Activated T-cell treated with anti-CD3 and anti-CD28 coated beads for 24 hours (primary cell): Measurements from ENCODE around the gene TGOLN2.
"Not testable (repeated sequence)": the region's sequence is repeated elsewhere in the genome, so short reads cannot be mapped to it uniquely, and the experiment has no call there.

Experiments
- DNase-seq: peaks from one replicate; pipeline ENCODE4 v3.0.0-alpha.2; 2020; ENCODE audit warnings: low read depth

The TGOLN2 gene

GRCh38 chr2:85340034-85340892 lies 12.5 kb upstream of the TGOLN2 start:
- DNase-seq, result no peak

DNA sequence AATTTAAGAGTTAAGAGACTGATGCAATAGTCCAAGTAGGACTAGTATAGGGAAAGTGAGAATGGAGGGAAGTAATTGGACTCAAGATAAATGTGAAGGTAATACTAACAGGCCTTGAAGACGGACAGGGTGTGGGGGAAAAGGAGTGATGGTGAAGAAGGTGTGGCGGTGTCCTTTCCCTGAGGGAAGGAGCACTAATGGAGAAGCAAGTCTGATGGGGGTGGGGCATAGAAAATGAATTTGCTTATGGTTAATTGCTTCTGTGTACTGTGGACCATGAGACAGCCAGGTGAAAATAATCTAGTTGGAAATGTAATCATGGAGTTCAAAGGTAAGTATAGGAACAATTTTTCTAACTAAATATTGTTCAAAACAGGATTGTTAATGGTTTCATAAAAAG lies 7.1 kb upstream of the TGOLN2 start:
- DNase-seq, result no peak

GRCh38 chr2:85333877-85334276 lies 6.1 kb upstream of the TGOLN2 start:
- DNase-seq, result not testable (repeated sequence)

GRCh38 chr2:85330839-85331636 lies 3.2 kb upstream of the TGOLN2 start:
- DNase-seq, result no peak

GRCh38 chr2:85329701-85330100 lies 1.9 kb upstream of the TGOLN2 start:
- not testable (repeated sequence) for DNase-seq

DNA sequence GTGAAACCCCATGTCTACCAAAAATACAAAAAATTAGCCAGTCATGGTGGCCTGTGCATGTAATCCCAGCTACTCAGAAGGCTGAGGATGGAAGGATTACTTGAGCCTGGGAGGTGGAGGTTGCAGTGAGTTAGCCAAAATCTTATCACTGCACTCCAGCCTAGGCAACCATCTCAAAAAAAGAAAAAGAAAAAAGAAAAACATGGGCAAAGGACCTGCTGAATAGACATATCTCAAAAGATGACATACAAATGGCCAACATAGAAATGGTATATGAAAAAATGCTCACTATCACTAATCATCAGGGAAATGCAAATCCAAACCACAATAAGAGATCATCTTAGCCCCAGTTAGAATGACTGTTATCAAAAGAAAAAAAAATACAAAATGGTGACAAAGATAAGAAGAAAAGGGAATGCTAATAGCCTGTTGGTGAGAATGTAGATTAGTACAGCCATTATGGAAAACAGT lies 1.4 kb upstream of the TGOLN2 start:
- no peak for DNase-seq

- DNase-seq, result peak; percentile 23
Observed at GRCh38 chr2:85327160-85327821, 498 bp downstream of the TGOLN2 start.

DNA sequence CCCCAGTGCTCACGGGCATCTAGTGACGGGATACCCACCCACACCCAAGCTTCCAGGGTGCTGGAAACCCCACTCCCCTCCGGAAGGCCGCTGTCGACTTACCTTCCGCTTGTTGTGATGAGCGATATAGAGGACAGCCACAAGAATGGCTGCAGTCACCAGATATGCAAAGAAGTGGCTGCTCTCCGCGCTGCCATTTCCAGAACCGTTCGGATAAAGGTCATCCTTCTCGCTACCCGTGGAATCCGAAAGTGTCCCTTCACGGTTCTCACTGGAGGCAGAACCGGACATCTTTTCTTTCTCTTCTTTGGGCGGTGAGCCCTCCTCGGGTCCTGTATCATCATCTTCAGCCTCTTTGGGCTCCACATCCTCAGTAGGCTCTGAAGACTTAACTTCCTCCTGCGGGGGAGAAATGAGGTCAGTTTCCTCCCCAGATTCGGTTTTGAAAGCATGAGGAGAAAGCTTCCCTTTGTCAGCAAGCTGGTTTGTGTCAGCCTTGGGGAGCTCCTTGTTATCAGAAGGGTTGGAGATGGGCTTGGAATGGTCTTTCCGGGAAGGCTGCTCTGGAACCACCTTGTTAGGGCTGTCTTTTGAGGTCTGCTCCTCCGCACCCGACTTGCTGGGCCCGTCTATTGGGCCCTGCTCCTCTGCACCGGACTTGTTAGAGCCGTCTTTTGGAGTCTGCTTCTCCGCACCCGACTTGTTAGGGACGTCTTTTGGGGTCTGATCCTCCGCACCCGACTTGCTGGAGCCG lies 1.2 kb downstream of the TGOLN2 start:
- peak; percentile 26 for DNase-seq

DNA sequence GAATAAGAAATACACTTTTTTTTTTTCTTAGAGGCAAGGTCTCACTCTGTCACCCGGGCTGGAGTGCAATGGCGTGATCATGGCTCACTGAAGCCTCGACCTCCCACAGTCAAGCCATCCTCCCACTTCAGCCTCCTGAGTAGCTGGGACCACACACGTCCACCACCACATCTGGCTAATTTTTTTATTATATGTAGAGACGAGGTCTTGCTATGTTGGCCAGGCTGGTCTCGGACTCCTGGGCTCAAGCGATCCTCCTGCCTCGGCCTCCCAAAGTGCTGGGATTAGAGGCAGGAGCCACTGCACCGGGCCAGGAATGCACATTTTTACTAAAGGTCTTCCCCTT lies 2.4 kb downstream of the TGOLN2 start:
- DNase-seq, result no peak

DNA sequence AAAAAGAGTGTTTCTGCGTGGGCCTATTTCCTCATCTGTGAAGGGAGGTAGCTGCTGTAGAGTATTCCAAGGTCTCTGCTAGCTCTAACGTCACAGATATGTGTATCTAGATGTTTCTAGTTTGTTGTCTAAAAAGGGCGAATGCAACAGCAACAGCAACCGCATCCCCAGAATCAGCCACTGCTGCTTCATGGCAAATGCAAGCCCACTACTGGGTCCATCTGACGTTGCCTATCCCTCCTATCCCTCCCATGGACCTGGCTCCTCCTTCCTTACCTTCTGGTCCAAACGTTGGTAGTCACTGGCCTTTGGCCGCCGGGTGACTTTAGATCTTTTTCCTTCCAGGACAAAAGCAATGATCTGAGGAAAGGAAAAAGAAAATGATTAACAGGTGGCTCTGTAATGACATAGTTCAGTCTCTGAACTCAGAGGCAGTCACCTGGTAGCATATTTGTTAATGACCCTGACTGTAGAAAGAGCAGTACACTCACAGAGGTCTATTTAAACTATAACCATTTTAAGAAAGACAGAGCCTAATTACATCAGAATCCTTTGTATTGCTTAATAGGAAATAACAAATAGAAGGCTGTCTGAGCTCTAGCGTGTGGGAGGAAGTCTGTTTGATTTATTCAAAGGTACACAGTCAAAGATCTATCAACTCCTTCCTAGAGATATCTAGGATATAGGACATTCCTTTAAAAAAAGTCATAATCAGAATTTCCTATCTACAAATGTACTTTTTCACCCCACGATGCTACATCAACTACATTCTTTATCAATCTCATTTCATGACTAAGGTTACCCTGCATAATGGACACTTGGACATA lies 2.9 kb downstream of the TGOLN2 start:
- no peak for DNase-seq

DNA sequence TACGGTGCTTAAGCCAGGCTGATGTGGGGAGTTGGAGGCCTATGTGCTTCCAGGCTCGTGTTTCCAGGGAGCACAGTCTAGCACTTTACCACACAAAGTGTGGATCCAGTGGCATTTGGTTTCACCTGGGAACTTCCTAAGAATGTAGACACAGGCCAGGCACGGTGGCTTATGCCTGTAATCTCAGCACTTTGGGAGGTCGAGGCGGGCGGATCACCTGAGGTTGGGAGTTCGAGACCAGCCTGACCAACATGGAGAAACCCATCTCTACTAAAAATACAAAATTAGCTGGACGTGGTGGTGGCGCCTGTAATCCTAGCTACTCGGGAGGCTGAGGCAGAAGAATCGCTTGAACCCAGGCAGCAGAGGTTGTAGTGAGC lies 3.8 kb downstream of the TGOLN2 start:
- DNase-seq, result not testable (repeated sequence)

- no peak for DNase-seq
Observed at GRCh38 chr2:85323351-85323987, 4.3 kb downstream of the TGOLN2 start.

- DNase-seq, result no peak
Observed at GRCh38 chr2:85319796-85320195, 8.0 kb downstream of the TGOLN2 start.

DNA sequence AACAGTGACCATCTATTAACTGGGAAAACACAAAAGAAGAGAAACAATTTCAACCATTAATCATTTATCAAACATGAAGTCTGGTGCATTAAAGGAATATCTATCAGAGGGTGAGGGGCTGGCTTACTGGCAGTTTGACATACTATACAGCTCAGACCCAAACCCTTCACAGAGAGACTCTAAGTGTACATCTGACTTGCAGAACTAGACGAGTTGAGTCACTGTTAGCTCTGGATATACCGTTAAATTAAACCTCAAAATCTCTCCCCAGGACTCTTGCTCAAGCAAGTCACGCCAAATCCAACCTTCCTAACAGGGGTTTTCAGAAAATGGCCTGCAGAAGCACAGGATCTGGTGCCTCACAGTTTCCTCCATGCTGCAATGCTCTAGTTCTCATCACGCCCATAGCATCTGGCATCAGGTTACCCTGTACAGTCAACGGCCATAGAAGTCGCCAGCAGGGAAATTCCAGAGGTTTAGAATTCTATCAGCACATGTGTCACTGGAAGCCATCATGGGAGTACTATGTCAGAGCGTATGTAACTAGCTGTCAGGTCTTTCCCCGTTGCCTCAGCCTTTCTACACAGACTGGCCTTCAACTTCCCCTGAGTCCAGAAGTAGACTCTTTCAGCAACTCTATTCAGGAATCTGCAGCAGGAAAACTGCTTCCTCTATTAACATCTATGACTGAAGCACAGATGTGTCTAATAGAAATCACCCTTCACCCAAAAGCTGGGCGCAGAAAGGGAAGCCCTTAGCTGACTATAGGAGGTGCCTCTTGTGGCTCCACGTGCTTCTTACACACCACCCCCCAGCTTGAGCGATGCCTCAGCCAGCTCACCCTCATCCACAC lies 9.3 kb downstream of the TGOLN2 start:
- peak; percentile 36 for DNase-seq

DNA sequence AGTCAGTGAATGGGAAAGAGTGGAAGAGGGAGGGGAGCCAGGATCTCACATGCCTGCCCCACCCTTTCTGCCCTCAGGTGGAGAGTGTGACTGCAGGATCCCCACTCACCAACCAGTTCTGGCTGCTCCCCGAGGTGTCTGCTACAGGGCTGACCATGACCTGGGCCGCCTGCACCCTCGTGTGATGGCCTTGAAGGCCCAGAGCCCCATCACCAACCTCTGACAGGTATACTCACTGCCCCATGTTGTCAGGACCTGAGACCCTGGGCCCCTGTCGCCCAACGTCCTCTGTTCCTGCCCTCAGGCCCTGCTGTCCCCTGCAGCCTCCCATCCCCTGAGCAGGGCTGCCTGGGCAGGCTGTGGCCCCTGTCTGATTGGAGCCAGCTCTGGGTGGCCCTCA lies 11.9 kb downstream of the TGOLN2 start:
- not testable (repeated sequence) for DNase-seq

GRCh38 chr2:85314884-85315242 lies 12.9 kb downstream of the TGOLN2 start:
- no peak for DNase-seq

- no peak for DNase-seq
Observed at GRCh38 chr2:85312404-85312803, 15.4 kb downstream of the TGOLN2 start.

DNA sequence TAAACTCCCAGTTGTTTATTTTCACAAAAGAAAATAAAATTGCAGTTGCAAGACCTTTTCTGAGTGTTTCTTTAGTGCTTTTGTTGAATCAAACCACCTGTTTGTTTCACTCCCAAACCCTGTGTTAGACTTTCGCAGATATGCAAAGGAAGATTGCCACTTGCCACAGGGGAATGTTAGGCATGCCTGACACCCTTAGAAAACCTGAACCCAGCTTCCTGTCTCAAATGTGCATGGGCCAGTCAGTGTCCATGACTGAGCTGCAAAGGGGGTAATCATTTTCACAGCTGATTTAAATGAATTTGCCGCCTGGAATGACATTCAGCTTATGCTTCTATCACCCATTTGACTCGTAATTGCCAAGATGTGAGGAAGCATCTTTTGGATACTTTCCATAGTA lies 17.5 kb downstream of the TGOLN2 start:
- DNase-seq, result no peak

DNA sequence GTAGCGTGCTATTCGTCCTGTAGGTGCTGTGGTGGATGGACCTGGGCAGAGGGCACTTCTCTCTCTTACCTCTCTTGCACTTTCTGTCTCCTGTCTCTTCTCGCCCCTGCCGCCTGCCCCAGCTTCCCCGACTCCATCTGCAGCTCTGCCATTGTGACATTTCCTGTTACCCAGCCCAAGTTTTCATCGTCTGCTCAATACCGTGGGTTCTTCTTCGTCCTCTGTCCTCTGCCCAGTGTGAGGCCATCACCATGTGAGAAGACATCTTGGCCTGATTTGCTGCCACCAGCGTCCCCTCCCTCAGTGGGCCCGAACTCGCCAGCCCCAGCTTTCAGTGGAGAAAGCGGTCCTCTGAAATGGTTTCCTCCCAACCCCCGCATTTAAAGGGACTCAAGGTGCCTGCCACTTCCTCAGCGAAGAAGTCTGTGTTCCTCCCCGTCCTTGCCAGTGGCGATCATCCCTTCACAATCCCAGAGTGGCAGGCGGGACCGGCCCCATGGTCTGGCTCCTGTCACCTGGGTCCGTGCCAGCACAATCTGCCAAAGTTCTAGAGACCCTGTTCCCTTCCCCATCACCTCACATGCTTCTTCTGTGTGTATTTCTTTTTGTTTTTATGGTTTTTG lies 18.0 kb downstream of the TGOLN2 start:
- DNase-seq, result no peak
